ENCODE results near the gene LIN7C.

DNA sequence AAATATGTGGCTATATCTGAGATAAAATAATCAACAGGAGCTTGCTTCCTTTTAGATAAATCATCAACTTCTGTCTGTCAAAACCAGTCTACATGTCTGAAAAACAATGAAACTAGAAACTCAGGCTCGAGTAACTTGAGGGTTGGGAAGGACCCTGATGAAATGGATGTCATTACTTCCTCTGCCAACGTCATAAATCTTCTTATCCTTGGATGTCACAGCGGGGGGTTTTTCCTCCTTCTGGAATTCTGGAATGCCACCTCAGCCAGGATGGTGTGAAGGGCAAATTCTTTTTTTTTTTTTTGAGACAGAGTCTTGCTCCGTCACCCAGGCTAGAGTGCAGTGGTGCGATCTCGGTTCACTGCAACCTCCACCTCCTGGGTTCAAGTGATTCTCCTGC lies 47.4 kb downstream of the LIN7C start:
- TF ChIP-seq, protein P1, sequence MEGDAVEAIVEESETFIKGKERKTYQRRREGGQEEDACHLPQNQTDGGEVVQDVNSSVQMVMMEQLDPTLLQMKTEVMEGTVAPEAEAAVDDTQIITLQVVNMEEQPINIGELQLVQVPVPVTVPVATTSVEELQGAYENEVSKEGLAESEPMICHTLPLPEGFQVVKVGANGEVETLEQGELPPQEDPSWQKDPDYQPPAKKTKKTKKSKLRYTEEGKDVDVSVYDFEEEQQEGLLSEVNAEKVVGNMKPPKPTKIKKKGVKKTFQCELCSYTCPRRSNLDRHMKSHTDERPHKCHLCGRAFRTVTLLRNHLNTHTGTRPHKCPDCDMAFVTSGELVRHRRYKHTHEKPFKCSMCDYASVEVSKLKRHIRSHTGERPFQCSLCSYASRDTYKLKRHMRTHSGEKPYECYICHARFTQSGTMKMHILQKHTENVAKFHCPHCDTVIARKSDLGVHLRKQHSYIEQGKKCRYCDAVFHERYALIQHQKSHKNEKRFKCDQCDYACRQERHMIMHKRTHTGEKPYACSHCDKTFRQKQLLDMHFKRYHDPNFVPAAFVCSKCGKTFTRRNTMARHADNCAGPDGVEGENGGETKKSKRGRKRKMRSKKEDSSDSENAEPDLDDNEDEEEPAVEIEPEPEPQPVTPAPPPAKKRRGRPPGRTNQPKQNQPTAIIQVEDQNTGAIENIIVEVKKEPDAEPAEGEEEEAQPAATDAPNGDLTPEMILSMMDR (IDR thresholded peaks at IDR 0.05 in 2 of 3, conservative IDR thresholded peaks at IDR 0.05 in 1 of 3; ENCODE audit: insufficient read depth in 2 of 3, low read depth in 1 of 3, low read length in 3 of 3), result no peak
- no peak for TF ChIP-seq ELF1 (tag; IDR thresholded peaks at IDR 0.05)
